NCI-H82 treated with DMSO at 0.1 percent for 48 hours (cell line): ENCODE measurements around the gene SLC28A1.
"Not testable (repeated sequence)": the region's sequence is repeated elsewhere in the genome, so short reads cannot be mapped to it uniquely, and the experiment has no call there.

Experiments used
- DNase-seq: peaks from one replicate; lab custom pipeline; 2025; ENCODE audit not compliant: unreplicated experiment; lab: John Stamatoyannopoulos, UW

SLC28A1 gene

DNA sequence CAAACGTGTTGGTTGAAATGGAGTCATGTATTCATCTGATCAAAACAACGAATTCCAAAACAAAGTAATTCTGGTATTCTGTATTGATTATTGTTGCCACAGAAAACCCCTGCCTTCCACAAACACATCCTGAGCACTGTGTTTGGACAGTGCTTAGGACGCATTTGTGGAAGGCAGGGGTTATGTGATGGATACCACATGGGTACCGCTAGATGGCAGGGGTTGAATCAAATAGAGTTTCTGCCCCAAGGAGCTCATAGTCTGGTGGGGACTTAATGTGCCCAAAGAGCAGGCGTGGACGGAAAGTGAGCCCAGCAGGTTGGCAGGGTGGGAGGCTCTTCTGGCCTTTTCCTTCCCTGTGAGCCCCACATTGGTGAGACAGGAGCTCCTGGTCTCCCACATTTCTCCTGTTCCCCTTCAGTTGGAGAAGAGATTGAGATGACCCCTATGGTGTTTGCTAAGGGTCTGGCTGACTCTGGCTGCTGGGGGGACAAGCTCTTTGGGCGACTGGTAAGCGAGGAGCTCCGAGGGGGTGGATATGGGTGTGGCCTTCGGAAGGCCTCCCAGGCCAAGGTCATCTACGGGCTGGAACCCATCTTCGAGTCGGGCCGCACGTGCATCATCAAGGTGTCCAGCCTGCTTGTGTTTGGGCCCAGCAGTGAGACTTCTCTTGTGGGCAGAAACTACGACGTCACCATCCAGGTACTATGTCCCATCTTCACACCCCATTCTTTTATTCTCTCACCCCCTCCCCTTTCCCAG lies 22.1 kb upstream of the SLC28A1 start:
- DNase-seq, result no peak

DNA sequence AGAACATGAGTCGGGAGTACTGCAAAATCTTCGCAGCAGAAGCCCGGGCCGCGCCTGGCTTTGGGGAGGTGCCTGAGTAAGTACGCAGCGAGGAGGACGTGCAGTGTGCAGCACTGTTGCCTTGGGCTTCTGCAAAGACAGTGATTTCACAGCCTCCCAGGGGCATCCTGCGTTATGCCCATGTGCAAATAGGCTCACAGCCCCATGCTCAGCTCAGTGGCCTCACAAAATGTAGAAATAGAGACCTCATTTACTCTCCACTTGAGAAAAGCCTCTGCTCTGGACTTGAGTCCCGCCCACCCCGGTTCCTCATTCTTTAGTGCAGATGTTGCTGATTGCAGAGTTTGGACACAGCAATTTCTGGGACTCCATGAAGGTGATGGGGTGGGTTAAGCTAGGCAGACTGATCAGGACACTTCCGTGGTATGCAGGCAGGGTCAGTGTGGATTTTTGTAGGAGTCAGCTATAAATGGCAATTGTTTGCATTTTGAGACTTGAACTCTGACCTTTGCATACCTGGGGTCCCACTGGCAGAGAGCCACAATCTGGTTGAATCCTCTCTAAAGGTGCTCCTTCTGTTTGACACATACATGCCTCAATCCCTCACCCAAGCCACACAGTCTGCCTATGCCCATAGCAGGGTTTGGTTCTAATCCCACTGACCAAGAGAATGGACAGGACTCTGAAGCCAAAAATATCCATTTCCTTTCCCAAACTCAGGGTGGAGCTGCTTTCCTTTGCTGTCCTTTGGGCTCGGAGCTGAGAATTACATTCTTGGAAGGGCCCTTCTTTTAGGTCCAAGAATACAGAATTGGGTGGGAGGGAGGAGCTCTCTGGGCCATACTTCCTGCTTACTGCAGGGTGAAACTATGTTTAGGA lies 20.7 kb upstream of the SLC28A1 start:
- no peak for DNase-seq

DNA sequence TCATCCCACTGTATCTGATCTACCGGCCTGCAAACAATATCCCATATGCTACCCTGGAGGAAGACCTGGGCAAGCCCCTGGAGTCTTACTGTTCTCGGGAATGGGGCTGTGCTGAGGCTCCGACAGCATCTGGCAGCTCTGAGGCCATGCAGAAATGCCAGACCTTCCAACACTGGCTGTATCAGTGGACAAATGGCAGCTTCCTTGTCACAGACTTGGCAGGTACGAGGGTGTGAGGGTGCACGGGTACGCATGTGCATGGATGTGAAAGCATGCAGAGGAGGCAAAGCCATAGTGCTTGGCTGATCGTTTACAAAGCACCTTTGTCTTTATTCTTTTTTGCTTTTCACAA lies 20.0 kb upstream of the SLC28A1 start:
- no peak for DNase-seq

DNA sequence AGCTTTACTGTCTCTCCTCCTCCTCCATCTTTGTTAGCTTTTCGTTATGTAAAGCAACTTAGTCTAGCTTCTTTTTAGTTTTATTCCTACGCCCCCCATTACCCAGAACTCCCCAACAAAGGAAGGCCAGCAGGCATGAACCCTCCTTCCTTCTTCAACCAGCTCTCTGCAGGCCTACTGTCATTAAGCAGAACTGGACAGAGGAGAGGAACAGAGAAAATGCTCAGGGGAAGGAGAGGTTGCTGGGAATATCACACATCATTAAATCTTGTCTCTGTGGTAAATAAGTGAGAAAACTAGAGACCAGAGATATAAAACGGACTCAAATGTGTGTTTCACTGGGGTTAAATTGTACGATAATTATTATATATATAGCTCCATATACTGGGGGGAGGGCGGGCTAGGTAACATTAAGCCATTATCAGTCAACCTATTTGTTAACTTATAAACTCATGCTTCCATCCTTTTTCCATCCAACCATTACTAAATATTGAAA lies 19.3 kb upstream of the SLC28A1 start:
- DNase-seq, result no peak

DNA sequence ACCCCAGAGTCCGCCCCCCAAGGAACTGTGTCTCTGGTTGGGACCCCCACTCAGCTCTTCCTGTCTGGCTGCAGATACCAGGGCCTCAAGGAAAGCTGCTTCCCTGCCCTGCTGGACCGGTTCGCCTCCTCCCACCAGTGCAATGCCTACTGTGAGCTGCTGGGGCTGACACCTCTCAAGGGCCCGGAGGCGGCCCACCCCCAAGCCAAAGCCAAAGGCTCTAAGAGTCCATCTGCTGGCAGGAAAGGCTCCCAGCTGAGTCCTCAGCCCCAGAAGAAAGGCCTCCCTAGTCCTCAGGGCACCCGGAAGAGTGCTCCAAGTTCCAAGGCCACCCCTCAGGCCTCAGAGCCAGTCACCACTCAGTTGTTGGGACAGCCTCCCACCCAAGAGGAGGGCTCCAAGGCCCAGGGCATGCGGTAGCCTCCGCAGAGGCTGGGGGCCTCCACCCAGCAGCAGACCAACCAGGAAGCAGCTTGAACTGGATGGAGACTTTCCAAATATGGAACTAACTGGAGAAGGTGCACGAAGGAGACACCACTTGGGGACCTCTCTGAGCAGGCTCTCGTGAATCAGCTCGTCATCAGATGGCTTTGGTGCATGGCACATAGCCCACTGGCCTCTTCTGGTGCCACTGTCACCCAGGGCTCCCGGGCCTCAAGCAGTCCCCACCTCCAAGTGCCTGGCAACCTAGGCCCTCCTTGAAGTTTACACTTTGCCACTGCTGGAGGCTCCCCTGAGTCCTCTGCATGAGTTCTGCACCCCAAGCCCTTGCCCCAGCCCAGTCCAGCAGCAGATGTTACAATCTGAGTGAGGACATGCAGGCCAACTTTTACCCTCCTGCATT lies 16.2 kb upstream of the SLC28A1 start:
- DNase-seq, result no peak

DNA sequence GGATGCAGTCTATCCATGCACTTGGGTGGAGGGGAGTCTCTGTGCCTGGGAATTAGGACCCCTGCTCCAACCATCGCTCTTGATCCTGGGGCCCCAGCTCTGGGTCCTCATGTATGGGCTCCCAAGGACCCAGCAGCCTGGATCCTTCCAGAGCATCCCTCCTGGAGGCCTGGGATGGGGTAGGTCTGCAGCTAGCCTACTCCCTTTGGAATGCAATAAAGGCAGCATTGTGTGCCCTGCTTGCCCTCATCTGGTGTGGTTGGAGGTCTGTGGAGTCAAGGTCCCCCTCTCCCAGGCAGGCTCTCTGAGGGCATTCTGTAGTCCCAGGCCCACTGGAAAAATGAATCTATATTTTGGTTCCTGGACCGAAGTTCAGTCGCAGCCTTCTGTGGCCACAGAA lies 15.0 kb upstream of the SLC28A1 start:
- no peak for DNase-seq

DNA sequence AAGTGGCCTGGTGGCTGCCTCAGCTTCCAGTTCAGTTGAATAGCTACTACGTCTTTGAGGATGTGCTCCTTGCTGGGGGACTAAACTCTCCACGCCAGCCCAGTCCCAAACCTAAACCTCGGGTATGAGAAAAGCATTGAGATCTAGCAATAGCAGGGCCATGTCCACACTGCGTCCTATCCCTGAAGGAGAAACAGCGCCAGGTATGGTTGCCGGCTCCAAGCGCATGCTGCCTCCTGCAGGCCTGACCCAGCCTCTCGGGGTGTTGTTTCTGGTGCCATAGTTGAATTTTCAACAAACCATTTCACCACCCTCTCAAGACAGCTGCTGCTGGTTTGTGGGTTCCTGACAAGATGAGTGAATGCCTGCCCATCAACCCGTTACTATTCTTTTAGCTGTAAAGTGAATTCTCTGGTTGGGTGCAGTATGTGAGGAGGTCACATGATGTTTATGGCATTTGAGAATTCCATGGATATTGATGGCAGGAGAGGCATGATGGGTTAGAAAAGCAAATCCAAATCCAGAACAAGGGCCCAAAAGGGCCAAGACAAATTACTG lies 13.0 kb upstream of the SLC28A1 start:
- no peak for DNase-seq

DNA sequence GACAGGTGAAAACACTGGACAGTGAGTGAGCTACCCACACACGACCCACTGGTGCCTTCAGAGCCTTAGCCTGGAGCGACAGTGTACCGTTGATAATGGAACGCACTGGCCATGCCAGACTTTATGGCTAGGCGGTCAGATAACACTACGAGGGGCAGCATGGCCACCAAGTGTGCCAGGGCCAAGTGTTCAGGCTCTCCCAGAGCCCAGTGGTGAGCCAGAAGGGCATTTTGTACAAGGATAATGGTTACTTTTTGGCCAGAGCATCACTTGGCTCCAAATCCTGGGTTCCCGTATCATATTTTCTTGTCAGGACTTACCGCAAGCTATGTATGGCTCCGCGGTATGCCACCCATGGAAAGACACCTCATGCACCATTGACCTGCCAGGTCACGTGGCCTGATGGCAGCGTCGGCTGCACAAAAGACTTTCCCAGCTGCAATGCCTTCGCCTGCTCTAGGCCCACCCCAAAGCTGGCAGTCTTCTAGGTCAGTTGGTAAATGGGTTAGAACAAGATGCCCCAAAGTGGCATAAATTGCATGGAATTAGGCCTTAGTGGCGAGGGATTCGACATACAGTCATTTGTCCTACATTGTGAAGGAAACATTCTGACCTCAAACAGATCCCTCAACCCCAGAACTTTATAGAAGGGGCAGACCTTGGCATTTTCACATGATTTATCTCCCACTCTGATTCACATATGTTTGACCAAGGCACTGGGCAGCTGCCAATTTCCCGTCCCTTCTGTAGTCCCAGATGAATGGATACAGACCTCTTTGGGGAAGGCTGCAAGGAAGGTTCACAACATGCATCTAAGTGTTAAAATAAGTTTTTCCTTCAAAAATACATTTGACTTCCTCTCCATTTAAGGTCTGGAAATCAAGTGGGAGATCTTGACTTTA lies 12.2 kb upstream of the SLC28A1 start:
- no peak for DNase-seq

DNA sequence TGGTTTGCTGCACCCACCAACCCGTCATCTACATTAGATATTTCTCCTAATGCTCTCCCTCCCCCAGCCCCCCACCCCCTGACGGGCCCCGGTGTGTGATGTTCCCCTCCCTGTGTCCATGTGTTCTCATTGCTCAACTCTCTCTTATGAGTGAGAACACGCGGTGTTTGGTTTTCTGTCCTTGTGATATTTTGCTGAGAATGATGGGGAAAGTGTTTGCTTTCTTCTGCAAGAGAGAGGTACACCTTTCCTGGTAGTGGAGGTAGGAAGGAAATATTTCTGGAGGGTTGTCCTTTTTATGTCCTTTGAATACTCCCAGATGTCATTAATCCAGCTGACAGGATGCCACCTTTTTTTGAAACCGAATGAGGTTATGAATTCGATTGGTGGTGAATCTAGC lies 10.5 kb upstream of the SLC28A1 start:
- no peak for DNase-seq

DNA sequence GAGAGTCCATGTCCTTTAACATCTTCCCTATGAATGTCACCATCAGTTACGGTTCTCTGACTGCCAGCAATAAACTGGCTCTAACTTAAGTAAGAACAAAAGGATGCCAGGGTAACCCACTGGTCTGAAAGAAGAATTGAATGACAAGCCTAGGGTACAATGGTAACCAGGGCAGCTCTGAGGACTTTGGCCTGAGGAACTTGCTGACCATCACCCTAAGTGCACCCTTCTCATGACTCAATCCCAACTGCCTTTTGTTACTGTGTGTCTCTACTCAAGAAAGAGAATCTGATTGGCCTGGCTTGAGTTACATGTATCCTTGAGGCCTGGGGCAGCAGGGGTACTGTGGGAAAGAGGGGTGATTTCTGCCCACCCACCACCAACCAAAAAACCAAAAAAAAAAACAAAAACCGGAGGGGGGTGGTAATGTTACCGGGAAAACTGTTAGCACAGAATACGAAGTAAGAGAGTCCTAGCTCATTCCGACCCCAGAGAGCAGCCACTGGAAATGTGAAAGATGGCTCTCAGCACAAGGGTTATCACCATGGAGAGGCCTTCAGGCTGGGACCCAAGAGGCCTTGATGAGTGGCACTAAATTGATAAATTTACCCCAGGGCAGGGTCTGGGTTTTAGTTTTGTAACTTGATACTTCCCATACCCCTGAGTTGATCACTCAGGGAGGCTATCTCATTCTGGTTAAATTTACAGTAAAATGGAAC lies 9.3 kb upstream of the SLC28A1 start:
- no peak for DNase-seq

DNA sequence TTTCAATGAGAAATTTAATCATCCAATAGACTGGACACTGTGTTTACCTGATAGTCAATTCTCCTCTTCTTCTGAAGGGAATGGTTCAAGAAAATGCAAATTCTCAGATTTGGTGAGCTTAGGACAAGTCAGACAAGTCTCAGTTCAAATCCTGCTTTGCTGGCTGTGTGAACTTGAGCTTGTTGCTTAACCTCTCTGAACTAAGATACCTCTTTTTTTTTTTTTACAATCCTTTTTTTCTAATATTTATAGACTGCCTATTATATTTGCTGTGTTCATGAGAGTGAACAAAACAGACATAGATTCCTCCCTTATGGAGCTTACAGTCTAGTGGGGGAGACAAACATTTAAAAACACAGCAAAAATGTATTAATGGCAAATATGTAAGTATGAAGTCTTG lies 8.2 kb upstream of the SLC28A1 start:
- no peak for DNase-seq

DNA sequence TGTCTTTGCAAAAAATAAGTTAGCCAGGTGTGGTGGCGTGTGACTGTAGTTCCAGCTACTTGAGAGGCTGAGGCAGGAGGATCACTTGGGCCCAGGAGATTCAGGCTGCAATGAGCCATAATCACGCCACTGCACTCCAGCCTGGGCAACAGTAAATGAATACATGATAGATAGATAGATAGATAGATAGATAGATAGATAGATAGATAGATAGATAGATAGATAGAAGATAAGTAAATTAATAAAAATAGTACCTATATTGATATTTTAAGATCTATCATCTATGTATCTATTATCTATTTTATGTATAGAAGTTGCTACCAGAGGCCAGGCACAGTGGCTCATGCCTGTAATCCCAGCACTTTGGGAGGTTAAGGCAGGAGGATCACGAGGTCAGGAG lies 6.8 kb upstream of the SLC28A1 start:
- not testable (repeated sequence) for DNase-seq

DNA sequence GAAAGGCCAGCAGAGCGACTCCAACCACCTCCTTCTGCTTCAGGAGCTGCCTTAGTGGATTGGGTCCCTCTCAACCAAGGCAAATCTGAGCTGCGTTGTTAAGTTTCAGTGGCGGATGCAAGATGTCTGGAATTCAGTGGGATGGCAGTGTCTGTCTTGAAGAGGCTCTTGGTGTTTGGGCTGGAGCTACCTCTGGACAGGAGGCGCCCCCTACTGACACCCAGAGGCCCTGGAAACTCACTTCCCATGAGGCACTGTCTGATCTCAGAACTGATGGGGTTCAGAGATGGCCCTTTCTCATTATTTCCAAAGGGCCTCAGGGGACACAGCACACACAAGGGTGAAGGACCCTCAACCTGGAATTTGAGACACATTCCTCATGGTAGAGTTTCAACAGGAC lies 6.0 kb upstream of the SLC28A1 start:
- peak; percentile 11 for DNase-seq

DNA sequence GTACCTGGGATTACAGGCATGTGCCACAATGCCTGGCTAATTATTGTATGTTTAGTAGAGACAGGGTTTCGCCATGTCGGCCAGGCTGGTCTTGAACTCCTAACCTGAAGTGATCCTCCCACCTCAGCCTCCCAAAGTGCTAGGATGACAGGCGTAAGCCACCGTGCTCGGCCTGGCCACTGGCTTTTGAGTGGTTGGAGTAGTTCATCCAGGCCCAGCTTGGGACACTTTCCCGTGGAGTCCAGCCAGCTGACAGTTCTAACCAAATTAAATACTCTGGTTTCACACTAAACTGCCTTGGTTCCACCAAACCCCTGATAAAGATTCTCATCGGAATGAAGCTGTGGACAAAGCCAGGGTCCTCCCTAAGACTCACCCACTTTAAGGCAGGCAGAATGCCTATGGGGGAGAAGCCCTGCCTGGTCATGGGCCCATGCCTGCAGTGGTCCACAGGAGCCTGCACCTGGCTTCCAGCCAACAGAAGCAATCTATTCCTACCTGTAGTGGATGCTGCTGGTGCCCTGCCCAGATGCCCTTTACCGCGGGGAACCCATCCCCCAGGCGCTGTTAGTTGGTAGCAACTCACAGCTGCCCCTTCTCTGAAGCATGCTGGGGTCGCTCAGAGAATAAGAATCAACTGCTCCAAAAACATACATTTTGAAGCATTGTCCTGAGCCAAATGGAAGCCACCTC lies 5.2 kb upstream of the SLC28A1 start:
- no peak for DNase-seq

DNA sequence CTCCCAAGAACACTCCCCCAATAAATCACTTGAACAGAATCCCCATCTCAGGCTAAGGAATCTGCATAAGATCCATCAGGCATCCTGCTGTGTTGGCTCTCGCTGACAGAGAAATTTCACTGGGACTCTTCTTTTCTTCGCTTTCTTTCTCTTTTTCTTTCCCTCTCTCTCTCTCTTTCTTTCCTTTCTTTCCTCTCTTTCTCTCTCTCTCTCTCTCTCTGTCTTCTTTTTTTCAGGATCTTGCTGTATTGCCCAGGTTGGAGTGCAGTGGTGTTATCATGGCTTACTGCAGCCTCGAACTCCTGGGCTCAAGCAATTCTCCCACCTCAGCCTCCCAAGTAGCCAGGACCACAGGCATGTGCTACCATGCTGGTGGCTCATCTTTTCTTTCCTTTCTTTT lies 4.5 kb upstream of the SLC28A1 start:
- no peak for DNase-seq

DNA sequence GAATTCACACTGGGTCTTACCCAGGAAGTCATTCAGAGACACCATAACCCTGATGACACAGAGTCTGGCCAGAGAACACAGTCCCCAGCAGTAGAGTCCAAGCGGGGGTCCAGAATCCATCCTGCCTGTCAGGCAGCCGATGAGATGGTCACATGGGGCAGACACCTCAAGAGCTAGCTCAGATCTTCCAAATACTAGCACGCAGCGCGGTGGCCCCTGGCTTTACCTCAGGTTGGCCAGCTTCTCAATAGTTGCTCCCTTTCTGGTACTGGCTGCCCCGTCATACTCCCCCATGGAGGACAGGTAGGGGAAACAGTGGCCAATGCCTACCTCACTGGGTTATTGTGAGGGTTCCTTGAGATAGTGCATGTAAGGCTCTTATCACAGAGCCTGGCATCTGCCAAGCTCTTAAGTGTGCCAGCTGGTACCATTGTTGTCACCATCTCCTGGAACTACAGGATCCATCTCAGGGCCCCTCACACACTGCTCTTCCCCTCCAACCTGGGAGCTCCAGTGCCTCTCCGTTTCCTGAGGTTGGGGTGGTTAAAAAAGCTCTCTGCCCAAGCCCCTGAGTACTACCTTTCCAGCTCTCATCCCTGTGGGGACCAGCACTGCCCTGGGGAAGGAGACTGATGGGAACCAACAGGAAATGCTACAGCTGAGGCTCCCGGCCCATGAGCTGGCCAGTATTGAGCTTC lies 3.5 kb upstream of the SLC28A1 start:
- DNase-seq, result no peak

DNA sequence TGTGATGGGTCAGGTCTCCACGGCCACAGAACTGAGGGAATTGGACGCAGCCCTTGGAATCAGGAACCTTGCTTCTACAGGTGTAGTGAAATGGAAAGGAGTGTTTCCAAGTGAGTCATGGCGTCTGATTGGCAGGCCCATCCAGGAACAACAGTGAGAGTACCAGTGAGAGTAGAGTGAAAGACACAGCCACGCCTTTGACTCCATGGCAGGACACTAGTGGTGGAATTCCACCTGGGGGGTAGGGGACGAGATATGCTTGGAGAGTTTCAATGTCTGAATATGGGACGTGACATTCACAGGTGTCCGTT lies 3.0 kb upstream of the SLC28A1 start:
- no peak for DNase-seq

DNA sequence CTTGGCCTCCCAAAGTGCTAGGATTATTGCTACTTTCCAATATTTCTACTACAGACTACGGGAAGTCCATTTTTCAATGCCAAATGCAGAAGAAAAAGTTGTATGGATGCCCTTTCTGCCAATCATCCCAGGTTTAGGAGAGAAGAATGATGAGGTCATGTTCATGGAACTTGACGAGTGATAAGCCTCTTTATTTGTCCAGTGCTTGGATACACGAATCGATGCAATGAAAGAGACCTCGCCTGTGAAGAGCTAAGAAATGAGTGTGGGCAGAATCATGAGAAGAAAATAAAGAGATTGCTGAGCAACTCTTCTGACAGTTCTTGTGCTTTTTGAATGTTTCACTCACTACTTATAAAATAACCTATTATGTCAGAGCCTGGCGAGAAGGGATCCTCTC lies 996 bp upstream of the SLC28A1 start:
- DNase-seq, result no peak
